ENCODE data around the gene SRRM1.
A peak's percentile ranks its signal among the peaks of the same experiment; 100 is the strongest.

Gene SRRM1

GRCh38 chr1:24717887-24718650 is 75.0 kb downstream of the SRRM1 start:
- DNase-seq (no peak), ATAC-seq (no peak)

GRCh38 chr1:24720152-24720551 is 77.0 kb downstream of the SRRM1 start:
- DNase-seq (no peak), ATAC-seq (no peak)

DNA sequence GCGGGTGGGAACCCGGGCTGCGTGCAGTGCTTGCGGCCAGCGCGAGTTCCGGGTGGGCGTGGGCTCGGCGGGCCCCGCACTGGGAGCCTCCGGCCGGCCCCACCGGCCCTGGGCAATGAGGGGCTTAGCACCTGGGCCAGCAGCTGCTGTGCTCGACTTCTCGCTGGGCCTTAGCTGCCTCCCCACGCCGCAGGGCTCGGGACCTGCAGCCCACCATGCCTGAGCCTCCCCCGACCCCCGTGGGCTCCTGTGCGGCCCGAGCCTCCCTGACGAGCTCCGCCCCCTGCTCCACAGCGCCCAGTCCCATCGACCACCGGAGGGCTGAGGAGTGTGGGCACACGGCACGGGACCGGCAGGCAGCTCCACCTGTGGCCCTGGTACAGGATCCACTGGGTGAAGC is 78.4 kb downstream of the SRRM1 start:
- DNase-seq, result no peak
- no peak for ATAC-seq

DNA sequence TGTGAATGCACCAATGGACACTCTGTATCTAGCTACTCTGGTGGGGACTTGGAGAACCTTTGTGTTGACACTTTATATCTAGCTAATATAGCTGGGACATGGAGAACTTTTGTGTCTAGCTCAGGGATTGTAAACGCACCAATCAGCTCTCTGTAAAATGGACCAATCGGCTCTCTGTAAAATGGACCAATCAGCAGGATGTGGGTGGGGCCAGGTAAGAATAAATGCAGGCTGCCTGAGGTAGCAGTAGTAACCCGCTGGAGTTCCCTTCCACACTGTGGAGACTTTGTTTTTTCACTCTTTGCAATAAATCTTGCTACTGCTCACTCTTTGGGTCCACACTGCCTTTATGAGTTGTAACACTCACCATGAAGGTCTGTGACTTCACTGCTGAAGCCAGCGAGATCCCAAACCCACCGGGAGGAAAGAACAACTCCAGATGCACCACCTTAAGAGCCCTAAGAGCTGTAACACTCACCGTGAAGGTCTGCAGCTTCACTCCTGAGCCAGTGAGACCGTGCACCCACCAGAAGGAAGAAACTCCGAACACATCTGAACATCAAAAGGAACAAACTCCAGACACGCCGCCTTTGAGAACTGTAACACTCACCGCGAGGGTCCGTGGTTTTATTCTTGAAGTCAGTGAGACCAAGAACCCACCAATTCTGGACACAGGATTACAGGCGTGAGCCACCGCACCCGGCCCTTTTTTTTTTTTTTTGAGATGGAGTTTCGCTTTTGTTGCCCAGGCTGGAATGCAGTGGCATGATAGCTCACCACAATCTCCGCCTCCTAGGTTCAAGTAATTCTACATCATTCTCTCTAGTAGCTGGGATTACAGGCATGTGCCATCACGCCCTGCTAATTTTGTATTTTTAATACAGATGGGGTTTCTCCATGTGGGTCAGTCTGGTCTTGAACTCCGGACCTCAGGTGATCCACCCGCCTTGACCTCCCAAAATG is 79.3 kb downstream of the SRRM1 start:
- DNase-seq (peak; percentile 19), ATAC-seq (peak; percentile 31)

All from stimulated activated naive CD8-positive, alpha-beta T cell treated with anti-CD3 and anti-CD28 coated beads, Interleukin-15, Interleukin-2, amounts not matched to agents 100 U/mL and 50 U/mL, for 24 hours (primary cell).